GM18873 (cell line): ENCODE data around the gene PLEKHA7.
A peak's percentile ranks its signal among the peaks of the same experiment; 100 is the strongest.

ENCODE experiments used
- ATAC-seq: cut with Tn5 transposase; IDR thresholded peaks from one replicate; pipeline ENCODE4 v1.9.1; 2021; ENCODE audit warnings: mild to moderate bottlenecking, moderate library complexity, moderate number of reproducible peaks; ENCODE audit not compliant: unreplicated experiment, low FRiP score

Gene PLEKHA7

DNA sequence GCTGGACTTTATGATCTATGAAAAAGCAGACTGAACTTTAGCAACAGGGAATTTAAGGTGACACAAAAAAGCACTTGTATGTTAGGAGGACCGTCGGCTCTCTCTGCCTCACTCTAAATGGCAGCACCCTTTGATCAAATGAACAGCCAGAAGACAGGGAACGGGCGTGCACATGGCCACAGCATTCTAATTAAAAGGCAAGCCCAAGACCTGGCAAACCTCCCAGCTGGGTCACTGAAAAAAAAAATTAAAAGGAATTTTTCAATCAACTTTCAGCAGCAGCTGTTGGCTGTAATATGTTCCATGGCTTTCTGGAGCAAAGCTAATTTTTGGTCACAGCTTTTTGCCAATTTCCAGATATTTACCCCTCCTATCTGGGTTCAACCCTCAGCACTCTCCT lies 159.2 kb downstream of the PLEKHA7 start:
- ATAC-seq: no peak

DNA sequence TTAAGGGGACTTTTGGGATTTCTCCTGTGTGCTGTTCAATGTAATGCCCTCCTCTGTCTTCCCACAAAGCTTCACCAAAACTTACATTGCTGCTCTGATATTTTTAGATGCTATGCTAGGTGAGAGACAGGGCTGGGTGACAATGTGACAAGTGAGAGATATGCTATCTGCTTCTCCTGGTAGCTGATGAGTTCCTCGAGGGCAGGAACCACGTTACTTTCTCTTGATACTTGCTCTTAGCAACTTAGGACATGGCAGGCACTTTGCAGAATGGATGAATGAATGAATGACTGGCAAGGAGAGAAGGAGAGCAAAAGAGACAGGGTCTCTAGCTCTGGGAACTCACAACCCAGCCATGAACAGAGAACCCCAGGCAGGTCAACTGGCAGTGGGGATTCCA lies 160.4 kb downstream of the PLEKHA7 start:
- no peak for ATAC-seq

DNA sequence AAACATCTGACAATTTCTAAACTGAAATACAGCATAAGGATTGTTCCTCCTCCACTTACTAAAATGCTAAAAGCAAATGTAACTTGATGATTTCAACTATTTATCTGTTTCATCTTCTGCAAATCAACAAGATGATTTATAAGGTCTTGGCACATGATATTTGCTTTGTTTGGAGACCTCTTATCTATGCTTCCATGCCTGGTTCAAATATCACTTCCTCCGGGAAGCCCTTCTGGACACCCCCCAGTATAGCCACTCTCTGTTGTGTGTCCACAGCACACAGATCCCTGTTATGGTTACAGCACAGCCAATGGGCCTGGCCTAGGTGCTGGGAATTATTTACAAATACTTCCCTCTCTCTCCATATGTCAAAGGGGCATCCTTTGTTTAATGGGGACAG lies 160.9 kb downstream of the PLEKHA7 start:
- ATAC-seq: no peak

DNA sequence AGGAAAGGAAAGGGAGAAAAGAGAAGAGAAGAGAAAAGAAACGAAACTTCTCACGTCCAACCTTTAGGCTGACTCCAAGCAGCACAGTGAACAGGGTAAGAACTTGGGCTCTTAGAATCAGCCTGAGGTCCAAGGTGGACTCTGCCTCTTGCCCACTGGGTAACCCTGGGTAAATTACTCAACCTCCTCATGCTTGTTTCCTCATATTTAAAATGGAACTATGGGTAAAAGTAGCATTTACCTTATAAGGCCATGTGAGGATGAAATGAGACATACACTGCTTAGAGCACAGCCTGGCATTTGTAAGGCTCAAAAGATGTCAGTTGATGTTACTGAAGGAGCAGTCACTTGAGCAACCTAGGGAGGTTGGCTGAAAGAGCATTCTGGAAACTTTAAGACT lies 167.9 kb downstream of the PLEKHA7 start:
- no peak for ATAC-seq

DNA sequence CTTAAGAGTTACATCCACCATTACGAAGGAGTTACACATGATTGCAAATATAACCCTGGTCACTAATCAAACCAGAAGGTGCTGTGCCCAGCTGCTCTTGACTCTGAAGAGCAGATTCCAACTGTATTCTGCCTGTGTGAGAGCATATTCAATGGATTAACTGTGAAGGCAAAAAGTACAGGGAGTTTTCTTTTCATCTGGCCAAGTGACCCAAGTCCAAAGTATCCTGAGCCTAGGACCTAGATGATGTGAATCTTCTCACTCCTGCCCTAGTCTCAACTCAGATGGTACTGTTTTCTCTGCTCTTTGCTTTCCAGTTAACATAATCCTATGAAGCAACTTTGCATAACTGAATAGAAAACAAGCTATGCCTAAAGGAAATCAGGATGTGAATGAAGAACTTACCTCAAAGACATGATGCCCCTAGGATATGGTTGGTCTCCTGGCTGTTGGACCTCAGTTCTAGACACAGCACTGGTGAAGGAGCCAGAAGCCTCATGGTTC lies 169.9 kb downstream of the PLEKHA7 start:
- ATAC-seq: no peak

DNA sequence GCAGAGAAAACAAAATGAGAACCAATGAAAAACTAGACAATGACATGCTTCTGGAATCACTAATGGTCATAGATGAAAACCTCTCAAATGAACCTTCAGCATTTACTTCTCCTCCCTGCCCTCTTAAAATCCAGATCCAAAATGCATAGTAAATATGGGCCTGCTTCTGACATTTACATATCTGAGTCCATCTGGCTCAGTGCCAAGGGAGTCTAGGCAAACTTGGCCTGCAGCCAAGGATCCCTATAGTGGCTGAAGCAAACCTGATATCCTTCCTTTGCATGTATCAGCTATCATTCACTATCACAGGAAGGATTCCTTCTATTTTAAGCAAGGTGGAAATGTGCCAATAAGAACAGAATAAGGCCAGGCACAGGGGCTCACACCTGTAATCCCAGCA lies 170.9 kb downstream of the PLEKHA7 start:
- ATAC-seq: no peak

DNA sequence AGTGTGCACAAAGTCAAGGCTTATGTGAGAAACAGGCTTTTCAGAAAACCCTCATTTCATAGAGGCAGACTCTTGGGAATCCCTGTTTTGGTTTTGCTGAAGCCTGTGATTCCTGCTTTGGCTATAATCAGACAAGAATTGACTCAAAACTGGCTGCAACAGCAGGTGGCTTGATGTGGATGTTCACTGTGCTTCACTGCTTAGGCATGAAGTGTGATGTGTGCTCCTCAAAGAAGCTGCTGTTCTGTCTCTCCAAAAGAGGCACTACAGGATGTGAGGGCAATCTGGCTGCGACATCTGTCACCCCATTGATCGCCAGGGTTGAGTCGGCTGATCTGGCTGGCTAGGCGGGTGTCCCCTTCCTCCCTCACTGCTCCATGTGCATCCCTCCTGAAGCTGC lies 172.2 kb downstream of the PLEKHA7 start:
- peak; percentile 86 for ATAC-seq

DNA sequence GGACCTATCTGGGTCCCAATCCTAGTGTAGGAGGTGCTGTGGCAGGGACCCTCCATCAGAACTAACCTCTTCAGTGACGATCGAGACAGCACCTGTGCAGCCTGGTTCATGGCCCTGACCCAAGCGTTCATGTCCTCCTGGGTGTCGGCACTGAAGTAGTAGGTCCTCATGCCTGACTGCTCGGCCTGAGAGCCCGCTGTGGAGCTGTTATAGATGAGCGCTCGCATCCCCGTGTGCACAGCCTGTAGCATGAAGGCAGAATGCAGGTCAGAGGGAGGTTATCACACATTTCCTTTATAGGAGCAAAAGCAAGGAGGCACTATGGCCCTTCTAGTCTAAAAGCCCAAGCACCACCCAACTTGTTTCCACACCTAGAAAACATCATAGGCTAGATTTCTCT lies 172.7 kb downstream of the PLEKHA7 start:
- peak; percentile 14 for ATAC-seq

DNA sequence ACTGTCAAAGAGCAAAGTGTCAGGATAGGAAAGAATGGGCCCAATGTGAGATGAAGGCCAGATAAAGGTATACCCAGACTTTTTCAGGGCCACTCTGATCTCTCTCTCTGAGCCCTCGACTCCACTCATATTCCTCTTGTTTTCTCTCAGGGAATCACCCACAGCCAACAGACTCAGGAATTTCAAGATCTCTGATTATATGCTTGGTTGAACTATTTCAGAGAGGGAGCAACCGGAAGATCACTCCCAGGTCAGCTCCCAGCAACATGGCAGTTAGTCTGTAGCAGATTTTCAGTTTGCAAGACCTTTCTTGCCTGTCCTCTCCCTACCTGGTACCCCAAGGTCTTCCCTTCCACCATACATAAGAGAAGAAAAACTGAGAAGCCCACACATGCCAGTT lies 173.3 kb downstream of the PLEKHA7 start:
- no peak for ATAC-seq

DNA sequence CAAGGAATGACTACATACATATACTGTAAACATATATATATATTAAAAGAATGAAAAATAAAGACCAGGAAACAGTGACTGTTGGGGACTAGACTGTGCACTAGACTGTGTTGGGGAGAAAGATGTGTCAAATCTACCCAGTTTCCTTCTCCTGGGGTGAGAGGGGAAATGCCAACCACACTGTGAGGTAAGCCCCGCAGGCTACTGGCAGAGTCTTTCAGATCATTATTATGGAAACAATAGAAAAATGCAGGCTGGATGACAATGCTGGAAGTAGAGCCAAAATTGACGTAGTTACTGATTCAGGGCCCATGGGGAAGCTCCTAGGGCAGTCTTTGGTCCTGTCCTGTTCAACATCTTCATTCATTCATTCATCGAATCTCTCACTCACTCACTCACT lies 174.4 kb downstream of the PLEKHA7 start:
- ATAC-seq: no peak

DNA sequence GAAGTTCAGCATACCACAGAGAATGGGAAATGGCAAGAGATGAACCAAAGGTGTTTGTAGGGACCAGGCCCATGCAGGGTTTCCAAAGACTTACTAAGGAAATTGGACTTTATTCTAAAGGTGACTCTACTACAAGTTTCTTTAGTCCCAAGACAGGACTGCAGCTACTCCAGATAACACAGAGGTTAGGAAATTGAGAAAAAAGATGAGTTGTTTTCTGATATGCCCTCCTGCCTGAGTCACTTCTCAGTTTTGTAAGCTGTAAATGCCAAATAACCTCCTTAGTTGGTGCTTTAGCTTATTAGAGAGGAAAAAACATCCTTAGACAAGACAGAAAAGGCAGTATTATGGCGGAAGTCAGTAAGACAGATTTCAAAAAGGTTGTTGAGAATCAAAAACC lies 179.8 kb downstream of the PLEKHA7 start:
- ATAC-seq: no peak

DNA sequence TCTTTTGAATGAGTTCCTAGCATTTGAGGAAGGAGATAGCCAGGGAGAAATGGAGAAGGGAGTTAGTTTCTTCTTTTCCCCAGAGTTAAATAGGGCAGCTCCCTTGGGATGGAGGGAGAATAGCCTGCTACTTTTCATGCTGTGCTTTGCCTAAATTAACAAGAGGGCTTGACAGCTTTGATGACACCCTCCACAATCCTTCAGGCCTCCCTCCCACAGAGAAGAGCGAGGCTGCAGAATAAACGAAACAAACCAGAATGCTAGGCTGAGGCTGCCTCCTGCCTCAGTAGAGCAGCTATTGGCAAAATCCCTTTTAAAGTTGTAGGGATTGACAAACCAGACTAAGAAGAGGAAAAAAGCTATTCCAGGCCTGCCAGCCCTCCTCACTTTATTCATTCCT lies 181.2 kb downstream of the PLEKHA7 start:
- no peak for ATAC-seq

DNA sequence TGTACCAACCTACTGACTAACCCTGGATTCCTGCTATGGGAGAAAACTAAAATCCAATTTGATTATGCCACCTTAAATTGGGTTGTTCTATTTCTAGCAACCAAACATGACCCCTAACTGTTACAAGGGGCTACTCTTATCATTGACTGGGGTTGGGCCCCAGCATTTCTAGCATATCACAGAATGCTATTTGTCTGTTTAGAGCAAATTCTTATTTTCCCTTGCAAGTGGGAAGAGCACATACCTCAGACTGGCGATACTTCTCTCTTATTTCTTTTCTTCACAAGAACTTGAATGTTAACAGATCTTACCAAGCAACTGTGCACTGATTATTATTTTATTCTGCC lies 182.0 kb downstream of the PLEKHA7 start:
- no peak for ATAC-seq

DNA sequence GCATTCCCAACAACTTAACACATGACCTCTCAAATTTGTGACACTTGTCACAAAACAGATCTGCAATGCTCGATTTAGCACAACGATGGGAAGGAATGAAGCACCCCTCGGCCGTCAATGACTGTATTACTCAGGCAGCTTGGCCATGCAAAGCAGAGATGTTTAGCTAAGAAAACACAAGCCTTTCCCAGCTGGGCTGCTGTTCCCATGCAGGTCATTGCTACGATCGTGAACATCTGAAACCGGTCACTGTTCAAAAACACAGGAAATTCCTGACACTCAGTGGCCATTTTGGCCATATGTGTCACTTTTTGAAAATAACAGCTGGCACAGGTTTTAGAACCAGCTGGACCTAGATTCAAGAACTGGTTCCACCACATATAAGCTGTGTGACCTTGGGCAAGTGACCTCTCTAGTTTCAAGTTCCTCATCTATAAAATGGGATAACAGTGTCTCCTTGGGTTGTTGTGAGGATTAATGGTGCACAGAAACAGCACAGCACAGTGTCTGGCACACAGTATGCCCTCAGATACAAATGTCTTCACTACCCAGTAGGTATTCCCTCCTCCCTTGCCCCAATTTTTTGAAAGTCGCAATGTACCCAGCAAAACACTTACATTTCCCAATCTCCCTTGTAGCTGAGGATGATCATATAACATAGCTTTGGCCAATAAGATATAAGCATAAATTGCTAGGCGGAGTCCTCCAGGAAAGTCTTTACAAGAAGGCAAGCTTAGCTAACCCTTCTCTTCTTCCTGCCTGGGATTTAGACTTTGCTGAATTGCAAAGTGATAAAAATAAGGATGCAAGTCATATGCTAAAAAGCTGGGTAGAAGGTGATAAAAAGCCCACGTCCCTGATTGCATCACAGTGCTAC lies 182.7 kb downstream of the PLEKHA7 start:
- no peak for ATAC-seq

DNA sequence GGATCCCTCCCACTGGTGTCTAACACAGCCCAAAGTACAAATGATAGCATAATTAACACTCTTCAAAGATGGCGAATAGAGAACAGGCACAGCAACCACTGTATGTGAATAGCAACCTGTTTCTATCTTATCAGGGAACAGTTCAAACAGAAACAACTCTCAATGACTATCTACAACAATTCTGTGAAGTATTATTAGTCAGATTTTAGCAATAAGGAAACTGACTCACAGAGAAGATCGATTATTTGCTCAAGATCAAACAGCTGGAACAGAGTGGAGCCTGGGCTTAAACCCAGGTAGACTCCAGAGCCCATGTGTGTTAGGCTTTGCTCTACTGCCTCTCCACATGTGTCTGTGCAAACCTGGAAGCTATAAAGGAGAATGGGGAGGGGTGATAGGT lies 187.1 kb downstream of the PLEKHA7 start:
- ATAC-seq: no peak

DNA sequence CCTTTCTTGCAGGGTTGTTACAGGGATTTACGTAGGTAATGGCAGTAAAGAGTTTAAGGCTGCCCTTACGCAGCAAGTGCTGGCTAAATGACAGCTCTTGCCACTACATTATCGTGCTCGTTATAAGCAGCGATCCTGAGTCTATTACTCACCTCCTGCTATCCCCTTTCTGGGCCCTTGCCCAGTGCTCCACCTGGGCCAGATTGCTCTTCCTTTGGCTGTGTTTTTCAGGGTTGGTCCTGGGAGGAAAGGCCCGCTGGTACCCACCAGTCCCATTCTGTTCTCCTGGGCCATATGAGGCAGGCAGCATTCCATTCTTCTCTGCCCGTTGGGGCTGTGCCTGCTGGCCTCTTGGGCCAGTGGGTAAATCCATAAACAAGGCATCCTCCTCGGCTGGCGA lies 188.2 kb downstream of the PLEKHA7 start:
- ATAC-seq: no peak

DNA sequence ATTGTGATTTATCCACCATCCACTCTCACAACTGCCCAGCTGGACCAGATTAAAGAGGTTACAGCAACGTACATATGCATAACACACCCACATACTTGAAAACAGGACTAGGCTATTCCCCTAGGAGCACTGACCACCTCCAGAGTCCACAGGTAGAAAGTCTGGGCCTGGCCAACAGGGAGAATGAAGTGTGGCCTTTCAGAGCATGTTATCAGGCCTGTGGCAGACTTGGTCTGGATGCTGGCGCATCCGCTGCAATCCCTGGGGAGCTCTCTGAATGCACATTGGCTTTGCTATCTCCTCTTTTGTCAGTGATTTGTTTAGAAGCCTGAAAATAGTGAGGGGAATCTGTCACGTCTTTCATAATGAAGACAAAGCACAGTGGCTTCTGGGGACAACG lies 189.1 kb downstream of the PLEKHA7 start:
- no peak for ATAC-seq

DNA sequence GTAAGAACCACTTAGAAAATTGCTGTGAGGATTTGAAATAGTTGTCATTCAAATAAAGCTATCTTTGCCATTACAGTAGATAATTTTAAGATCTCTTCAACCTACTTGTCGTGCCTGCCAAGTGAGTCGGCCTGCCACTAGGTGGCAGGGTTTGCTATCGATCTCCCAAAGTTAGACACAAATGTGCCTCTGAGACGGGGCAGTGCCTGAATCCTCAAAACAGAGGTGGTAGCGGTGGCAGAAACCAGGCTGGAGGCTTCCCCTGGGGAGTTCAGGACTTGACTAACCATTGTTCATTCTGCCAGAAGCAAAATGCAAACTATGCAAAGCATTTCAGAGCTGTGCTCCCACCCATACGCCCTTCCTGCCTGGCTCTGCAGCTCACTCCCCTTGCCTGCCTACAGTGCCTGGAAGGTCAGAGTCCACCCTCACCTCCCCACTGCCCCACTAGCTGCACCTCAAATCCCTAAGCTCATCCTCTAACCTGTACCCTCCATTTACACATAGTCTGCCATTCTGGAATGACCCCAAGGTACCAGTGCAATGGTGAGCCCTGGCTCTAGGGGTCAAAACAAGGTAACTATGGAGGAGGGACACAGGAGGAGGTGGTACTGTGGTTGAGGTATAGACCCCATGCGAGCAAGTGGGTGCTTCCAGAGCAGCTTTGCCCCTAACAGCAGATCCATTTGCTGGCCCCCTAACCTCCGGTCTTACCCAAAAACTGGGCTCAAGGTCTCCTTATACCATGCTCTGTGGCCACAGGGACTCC lies 193.7 kb downstream of the PLEKHA7 start:
- ATAC-seq: peak; percentile 88

DNA sequence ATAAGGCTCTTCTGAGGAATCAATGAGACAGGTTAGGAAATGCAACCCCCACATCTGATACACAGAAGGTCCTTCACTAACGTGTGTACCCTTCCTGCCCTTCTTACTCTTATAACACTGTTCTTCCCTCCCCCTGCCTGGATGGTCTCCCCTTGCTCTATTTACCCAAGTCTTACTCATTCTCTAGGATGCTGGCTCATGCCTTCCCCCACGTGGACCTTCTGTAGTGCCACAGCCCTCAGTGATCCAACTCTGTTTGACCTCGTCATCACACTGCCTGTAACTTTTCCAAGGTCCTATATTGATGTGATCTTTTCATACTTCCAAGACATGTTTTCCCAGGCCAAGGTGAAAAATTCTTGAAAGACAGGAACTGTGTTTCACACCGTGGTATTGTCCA lies 195.9 kb downstream of the PLEKHA7 start:
- no peak for ATAC-seq

DNA sequence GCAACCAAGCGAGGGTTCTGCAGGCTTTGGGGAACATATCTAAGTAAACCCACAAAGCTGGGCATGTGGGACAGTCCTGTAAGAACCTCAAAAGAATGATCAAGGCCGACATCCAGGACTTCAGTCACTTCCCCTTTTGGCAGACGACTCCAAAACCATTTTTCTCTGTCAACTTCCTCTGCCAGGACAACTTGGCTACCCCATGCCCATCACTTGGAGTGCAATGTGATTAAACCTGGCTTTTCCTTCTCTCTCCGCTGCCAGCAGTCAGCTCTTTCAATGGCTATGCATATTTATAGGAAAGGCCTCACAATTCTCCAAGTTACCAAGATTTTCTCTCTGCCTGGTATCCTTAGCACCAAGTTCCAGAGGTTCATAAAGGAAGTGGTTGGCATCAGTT lies 196.9 kb downstream of the PLEKHA7 start:
- ATAC-seq: no peak

DNA sequence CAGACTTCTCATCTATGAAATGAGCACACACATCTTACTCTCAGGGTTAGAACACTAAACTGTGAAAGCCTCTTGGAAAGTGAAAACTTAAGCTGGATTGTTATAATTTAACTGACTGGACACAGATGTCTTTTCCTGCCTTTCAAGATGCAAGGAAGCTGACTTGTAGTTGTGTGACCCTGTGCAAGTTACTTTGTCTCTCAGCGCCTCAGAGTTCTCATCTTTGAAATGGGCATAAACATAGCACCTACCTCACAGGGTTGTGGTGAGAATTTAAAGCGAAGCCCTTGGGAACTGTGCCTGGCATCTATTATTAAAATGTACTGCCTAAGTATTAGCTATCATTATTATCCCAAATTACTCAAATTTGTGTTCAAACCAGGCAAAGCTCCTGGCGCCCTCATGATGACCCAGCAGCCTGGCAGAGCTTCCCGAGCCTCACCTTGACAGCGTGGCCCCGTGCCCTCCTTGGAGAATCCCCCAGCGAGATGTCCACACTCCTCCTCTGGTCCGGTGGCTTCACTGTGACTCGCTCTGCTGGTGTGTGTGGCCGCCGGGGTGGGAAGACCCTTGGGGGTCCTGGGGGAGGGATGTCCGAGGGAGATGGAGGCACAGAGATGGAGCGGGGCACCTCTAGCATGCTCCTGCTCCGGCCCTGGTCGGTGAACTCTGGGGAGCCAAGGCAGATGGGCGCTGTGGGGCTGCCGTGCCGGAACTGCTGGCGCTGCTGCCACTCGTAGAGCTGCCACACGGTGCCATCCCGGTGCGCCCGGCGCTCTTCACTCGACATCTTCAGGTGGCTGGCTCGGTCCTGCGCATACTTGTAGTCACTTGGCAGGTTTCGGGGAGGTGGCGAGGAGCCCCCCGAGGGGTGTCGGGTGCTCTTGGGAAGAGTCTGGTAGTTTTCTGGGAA lies 197.6 kb downstream of the PLEKHA7 start:
- no peak for ATAC-seq
